Hematopoietic multipotent progenitor cell treated with erythropoietin and hydrocortisone succinate and interleukin-3 and kit ligand, for 17 days (in vitro differentiated cells): ENCODE measurements around the gene CILP2.

Experiments
- DNase-seq: peaks from one replicate; pipeline ENCODE4 v3.0.0-alpha.2; 2015; ENCODE audit warnings: low spot score

Gene CILP2

DNA sequence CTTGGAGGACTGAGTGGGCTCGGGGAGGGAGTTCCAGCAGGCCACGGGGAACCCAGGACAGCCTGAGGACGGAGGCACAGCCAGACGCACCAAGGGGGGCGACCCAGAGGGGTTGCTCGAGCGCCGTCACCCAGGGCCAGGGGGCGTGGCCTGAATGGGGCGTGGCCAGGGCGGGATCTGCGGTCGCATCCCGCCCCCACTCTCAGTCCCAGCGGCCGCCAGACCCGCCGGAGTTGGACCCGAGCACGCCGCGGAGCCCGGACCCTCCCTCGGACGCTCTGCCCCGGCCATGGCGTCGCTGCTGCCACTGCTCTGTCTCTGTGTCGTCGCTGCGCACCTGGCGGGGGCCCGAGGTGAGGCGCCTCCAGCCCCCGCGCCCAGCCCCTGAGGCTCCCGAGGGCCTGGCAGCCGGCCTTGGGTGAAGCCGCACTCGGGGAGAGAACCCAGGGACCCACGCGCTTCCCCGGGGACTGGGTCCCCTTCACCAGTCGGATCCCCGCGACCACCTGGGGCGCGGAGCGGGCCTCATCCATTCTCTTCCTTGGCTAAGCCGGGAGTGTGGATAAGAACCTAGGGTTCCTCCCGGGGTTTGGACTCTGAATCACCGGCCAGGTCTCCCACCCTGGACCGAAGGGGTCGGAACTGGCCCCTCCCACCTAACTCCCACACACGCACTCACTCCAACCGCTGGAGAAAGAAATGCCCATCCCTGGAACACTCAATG lies at the start of gene CILP2:
TSS of gene CILP2 (plus strand) at position 205 of the 724 bp plus-strand sequence. CDS start at position 290, 85 bp downstream.
- DNase-seq = no peak

- peak; percentile 98 for DNase-seq
Measured at GRCh38 chr19:19488875-19489690, 49.0 kb upstream of the CILP2 start.

DNA sequence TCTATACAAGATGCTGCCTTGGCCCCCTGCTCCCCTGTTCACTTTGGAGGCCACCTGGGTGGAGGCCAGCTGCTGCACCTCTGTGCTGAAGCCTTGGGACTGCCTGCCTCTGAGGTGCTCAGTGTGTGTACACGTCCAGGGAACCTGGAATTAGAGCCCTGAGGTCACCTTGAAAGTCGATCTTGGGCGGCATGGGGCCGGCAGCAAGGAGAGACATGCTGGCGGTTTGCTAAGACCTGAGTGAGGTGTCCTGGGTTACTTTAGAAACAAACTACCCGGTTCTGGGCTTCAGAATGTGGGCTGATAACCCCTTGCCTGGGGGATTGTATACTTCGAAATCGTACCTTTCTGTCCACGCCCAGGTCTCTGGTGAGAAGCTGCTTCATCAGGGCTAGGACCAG lies 48.3 kb upstream of the CILP2 start:
- no peak for DNase-seq

DNA sequence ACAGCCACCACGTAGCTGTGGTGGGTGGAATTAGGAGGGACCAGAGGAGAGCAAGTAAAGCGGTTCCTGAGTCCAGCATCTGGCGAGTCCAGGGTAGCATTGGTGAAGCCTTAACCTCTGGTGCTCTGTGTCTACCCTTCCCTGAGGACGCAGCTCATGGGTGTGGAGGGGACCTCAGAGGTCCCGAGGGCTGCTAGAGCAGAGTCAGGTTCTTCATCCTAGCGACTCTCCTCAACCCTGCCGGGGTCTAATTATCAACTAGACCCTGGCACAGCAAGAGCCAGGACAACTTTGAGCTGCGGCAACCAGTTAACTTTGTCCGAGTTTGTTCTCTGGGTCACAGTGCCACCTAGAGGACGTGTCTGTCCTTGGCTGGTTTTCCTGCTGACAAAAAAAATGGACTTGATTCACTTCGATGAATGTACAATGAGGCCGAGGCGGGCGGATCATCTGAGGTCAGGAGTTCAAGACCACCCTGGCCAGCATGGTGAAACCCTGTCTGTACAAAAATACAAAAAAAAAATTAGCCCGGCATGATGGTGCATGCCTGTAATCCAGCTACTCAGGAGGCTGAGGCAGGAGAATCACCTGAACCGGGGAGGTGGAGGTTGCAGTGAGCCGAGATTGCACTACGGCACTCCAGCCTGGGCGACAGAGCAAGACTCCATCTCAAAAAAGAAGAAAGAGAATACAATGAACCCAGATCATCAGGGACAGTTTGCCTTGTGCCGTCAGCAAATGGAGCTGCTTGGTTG lies 47.7 kb upstream of the CILP2 start:
- peak; percentile 92 for DNase-seq

DNA sequence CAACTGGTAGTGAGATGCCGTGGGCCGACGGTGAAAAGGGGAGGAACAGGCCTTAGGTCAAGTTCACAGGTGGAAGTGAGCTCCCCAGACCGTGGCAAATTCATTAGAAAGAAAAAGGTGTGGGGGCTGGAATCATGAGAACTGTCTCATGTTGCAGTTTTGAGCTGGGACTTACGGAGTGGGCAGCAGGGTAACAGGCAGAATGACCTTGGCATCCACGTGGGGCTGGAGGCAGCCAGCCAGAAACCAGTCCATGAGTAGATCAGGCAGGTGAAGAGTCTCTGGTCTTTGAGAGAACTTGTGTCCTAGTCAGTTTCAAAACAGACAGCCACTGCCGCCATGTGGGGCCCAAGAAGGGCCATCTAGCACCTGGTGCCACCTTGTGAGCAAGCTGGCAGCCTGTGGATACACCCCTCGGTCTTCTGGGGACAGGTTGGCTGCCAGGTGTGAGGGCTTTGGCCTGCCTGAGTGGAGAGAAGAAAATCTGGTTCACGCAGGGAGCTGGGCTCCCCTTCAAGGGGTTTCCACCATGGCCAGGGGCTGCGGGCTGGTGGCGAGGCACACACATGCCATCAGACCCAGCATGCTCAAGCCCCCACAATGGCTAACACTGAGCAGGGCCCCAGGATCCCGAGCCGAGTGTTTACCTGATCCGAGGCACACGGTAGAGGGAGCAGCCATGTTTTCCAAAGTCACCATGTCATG lies 46.6 kb upstream of the CILP2 start:
- no peak for DNase-seq

DNA sequence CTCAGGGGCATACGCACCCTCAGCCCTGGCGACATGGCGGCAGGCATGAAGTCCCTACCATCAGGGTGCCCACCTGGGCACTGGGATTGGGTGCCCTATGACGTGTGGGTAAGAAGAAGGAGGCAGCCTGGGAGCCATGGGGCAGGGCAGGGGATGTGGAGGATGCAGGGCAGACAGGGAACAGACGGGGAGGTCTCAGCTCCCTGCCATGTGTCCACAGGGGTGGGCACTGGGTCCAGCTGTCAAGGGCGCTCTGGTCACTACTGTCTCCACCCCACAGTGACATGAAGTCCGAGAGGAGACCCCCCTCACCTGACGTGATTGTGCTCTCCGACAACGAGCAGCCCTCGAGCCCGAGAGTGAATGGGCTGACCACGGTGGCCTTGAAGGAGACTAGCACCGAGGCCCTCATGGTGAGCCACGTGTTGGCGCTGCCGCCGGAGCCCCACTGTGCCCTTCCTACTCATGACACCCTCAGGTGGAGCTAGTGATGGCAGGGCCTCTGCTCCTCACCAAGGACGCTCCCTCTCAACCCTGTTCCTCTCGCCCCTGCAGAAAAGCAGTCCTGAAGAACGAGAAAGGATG lies 45.9 kb upstream of the CILP2 start:
- no peak for DNase-seq

- DNase-seq = no peak
Measured at GRCh38 chr19:19493841-19494546, 44.1 kb upstream of the CILP2 start.

- DNase-seq = no peak
Measured at GRCh38 chr19:19495614-19496603, 42.2 kb upstream of the CILP2 start.

DNA sequence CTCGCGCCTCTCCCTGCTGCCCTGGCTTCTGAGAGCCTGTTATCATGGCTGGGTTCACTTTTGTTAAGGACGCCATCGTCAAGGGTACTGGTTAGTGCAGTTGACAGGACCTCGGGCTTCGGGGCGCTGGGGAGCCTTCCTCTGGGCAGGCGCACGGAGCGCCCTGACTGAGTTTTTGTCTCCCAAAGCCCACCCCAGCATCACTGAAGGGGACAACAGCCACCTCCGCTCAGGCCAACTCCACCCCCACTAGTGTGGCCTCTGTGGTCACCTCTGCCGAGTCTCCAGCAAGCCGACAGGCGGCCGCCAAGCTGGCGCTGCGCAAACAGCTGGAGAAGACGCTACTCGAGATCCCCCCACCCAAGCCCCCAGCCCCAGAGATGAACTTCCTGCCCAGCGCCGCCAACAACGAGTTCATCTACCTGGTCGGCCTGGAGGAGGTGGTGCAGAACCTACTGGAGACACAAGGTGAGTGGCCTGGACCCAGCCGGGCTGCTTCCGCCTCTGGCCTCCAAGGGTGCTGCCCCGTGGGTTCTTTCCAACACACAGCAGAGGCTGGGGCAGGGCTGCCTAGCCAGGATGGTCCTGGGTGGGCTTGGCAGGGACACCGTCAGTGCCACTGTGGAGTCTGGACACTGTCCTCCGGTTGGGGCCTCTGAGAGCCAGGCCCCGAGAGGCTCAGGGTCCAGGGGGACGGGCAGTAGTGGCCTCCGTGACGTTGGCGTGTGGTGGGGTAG lies 39.6 kb upstream of the CILP2 start:
- DNase-seq = no peak

DNA sequence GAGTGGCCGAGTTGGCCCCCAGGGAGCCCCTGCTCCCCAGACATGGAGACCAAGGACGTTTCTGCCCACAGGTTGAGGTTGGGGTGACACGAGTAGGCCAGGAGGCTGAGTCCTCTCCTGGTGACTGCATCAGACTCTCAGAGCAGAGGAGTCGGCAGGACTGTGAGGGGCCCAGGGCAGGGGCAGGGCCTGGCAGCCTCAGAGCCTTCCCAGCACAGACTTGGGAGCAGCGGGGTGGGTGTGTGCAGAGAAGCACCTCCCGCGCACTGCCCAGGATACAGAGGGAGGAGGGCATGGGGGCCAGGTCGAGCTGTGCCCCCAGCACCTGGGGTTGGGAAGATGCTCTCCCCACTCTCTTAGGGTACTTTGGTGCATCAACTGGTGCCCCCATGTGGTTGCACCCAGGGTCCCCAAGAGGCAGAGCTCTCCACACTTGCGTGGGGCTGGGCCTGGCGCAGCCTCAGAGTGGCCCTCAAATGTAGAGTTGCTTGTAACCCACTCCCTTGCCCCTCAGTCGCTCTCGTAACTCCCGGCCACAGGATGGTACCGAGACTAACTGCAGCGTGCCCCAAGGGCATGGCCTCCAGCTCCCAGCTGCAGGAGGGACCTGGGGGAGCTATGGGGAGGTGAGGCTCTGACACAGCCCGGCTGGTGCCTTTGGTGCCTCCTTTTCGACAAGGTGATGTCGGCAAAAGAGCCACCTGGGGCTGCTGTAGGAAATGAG lies 38.6 kb upstream of the CILP2 start:
- no peak for DNase-seq

- DNase-seq = no peak
Measured at GRCh38 chr19:19500975-19501644, 37.0 kb upstream of the CILP2 start.

DNA sequence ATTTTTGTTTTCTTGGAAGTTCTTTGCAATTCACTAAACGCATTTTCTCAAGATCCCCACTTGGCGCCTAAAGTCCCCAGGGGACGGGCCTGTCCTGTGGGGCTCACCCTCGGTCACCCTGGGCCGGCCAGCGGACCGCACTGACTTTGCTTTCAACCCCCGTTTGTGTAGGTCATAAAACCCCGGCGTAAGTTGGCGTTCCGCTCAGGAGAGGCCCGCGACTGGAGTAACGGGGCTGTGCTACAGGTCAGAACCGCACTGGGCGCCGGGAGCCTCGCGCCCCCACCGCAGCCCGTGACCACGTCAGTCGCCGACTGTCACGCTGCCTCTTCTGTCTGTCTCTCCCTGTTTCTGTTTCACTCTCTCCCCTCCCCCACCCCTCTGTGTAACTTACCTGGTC lies 36.3 kb upstream of the CILP2 start:
- no peak for DNase-seq

GRCh38 chr19:19502281-19502680 lies 35.8 kb upstream of the CILP2 start:
- DNase-seq = no peak

GRCh38 chr19:19502808-19503602 lies 35.1 kb upstream of the CILP2 start:
- no peak for DNase-seq

DNA sequence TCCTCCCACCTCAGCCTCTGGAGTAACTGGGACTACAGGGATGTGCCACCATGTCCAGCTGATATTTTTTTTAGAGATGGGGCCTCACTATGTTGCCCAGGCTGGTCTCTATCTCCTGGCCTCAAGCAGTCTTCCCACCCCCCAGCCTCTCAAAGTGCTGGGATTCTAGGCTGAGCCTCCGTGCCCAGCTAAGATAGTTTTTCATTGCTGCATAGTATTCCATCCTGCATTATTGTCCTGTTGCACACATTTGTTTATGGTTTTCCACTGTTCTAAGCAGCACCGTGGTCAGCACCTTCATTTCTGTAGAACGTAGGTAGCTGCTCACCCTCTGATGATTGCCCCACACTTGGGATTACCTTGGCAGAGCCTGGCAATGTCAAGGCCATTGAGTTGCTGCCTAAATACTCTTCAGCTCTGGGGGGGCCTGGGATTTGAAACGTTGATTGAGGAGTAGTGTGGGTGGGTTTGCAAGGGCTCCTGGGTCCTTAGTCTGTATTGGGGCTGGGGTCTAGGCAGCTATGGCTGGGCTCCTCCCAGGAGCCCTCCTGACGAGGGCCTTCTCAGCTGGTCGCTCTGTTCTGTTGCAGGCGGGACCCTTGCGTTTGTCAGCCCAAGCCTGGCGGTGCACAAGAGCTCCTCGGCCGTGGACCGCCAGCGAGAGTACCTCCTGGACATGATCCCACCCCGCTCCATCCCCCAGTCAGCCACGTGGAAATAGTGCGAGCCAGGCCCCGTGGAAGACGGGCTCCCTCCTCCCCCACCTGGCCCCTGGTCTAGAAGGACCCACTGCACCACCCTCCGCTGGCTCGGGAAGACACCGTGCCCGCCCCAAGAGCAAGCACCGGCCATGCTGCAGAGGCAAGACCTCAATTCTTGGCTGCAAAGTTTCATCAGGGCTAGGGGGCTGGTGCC lies 33.1 kb upstream of the CILP2 start:
- DNase-seq = no peak
